ENCODE data around the gene PTPRM.

DNA sequence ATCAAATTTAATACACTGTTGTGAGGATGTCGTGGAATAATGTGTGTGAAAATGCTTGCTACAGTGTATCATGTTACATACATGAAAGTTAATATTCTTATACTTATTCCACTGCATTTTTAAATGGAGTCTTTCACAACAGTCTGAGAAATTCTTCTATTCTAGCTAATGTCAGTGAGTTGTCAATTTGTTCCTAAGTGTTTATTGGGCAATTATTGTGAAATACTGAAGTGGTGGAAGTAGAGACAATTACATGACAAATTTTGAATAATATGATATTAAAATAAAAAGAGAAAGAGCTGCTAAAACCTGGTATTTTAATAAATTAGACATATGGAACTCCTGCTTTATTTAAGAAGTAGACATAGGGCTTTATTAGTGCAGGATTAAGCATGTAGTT, 176.1 kb downstream of the PTPRM start:
- TF ChIP-seq, protein P1, sequence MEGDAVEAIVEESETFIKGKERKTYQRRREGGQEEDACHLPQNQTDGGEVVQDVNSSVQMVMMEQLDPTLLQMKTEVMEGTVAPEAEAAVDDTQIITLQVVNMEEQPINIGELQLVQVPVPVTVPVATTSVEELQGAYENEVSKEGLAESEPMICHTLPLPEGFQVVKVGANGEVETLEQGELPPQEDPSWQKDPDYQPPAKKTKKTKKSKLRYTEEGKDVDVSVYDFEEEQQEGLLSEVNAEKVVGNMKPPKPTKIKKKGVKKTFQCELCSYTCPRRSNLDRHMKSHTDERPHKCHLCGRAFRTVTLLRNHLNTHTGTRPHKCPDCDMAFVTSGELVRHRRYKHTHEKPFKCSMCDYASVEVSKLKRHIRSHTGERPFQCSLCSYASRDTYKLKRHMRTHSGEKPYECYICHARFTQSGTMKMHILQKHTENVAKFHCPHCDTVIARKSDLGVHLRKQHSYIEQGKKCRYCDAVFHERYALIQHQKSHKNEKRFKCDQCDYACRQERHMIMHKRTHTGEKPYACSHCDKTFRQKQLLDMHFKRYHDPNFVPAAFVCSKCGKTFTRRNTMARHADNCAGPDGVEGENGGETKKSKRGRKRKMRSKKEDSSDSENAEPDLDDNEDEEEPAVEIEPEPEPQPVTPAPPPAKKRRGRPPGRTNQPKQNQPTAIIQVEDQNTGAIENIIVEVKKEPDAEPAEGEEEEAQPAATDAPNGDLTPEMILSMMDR (conservative IDR thresholded peaks at IDR 0.05; ENCODE audit: low read depth, low read length), result no peak
- no peak for TF ChIP-seq EZH2 (IDR thresholded peaks at IDR 0.05; ENCODE audit: borderline replicate concordance, low read depth, low read length, poor library complexity, severe bottlenecking)
